ENCODE data around the gene ZFAND5.

- TF ChIP-seq ZFP36L1 (CRISPR knock-in tag; IDR thresholded peaks at IDR 0.05) (no peak), SMC3 (IDR thresholded peaks at IDR 0.05; ENCODE audit: low read length) (no peak), CTCF (CRISPR knock-in tag; IDR thresholded peaks at IDR 0.05) (no peak)
Measured at GRCh38 chr9:72312386-72312987, 52.5 kb downstream of the ZFAND5 start.

Data from HepG2 (cell line).